Liver (tissue), 3 donors: ENCODE measurements around the gene MAPK1.

Experiments used
- CTCF ChIP-seq: fragments of 150-350 bp; IDR thresholded peaks from 2 replicates; pipeline ENCODE4 v1.5.1; 2017; ENCODE audit warnings: improper control_type of control experiment, low read depth, low read length; ENCODE audit not compliant: missing input control
- FOXA1 ChIP-seq: IDR thresholded peaks from 2 replicates; pipeline ENCODE4 v1.6.1; 2016; ENCODE audit warnings: antibody characterized with exemption
- FOXA2 ChIP-seq: IDR thresholded peaks from 2 replicates; pipeline ENCODE4 v1.6.1; 2016; ENCODE audit warnings: antibody characterized with exemption
- GABPA ChIP-seq, 2 donors: IDR thresholded peaks in 1 of 2; conservative IDR thresholded peaks in 1 of 2; 2 replicates each; pipeline ENCODE4 v1.6.1; 2016; ENCODE audit warnings: antibody characterized with exemption in 2 of 2, mild to moderate bottlenecking in 1 of 2, moderate library complexity in 1 of 2
- HNF4A ChIP-seq, 2 donors: conservative IDR thresholded peaks; 2 replicates each; pipeline ENCODE4 v1.6.1; 2016; ENCODE audit warnings: antibody characterized with exemption in 2 of 2, mild to moderate bottlenecking in 2 of 2
- MAX ChIP-seq: IDR thresholded peaks from 2 replicates; pipeline ENCODE4 v1.6.1; 2016; ENCODE audit warnings: antibody characterized with exemption
- NR2F2 ChIP-seq: IDR thresholded peaks from 2 replicates; pipeline ENCODE4 v1.6.1; 2016; ENCODE audit warnings: antibody characterized with exemption
- RAD21 ChIP-seq, 2 donors: IDR thresholded peaks; 2 replicates each; pipeline ENCODE4 v1.6.1; 2016; ENCODE audit warnings: antibody characterized with exemption in 2 of 2, mild to moderate bottlenecking in 2 of 2
- REST ChIP-seq: IDR thresholded peaks from 2 replicates; pipeline ENCODE4 v1.6.1; 2016; ENCODE audit warnings: antibody characterized with exemption, mild to moderate bottlenecking
- RXRA ChIP-seq, 2 donors: IDR thresholded peaks; 2 replicates each; pipeline ENCODE4 v1.6.1; 2017 to 2018; ENCODE audit warnings: antibody characterized with exemption in 2 of 2, mild to moderate bottlenecking in 1 of 2
- TAF1 ChIP-seq: conservative IDR thresholded peaks from 2 replicates; pipeline ENCODE4 v1.6.1; 2016; ENCODE audit warnings: antibody characterized with exemption, mild to moderate bottlenecking
- ZBTB33 ChIP-seq: IDR thresholded peaks from 2 replicates; pipeline ENCODE4 v1.6.1; 2016; ENCODE audit warnings: antibody characterized with exemption
- donor health status: healthy.
- donor health status: healthy.

GRCh38 chr22:21778705-21779363 lies 88.6 kb downstream of the MAPK1 start:
- TF ChIP-seq GABPA (IDR thresholded peaks at IDR 0.05 in 1 of 2, conservative IDR thresholded peaks at IDR 0.05 in 1 of 2): no peak
- TF ChIP-seq CTCF: no peak
- TF ChIP-seq FOXA1: no peak
- TF ChIP-seq MAX: no peak
- TF ChIP-seq REST: no peak
- TF ChIP-seq RAD21 (IDR thresholded peaks at IDR 0.05): no peak
- no peak for TF ChIP-seq NR2F2
- TF ChIP-seq ZBTB33: no peak
- no peak for TF ChIP-seq FOXA2
- no peak for TF ChIP-seq TAF1
- no peak for TF ChIP-seq RXRA (IDR thresholded peaks at IDR 0.05)
- TF ChIP-seq HNF4A (conservative IDR thresholded peaks at IDR 0.05): no peak
